ENCODE data around the gene GPR146.
A peak's percentile ranks its signal among the peaks of the same experiment; 100 is the strongest.

GPR146 gene

GRCh38 chr7:1041551-1042491 lies 2.5 kb upstream of the GPR146 start:
- no peak for DNase-seq (ENCODE audit: low read depth, low spot score)
- no peak overlapping the region for H3K27ac ChIP-seq

GRCh38 chr7:1042492-1042833 lies 1.9 kb upstream of the GPR146 start:
- DNase-seq (ENCODE audit: low read depth, low spot score), result no peak
- H3K27ac ChIP-seq, result no peak overlapping the region

- H3K27ac ChIP-seq, result peak overlapping the region; percentile 55
- DNase-seq (ENCODE audit: low read depth, low spot score), result no peak
Measured at GRCh38 chr7:1043552-1044188, 676 bp upstream of the GPR146 start.

GRCh38 chr7:1045069-1046063 lies 1.0 kb downstream of the GPR146 start:
- no peak overlapping the region for H3K27ac ChIP-seq
- DNase-seq (ENCODE audit: low read depth, low spot score), result no peak

GRCh38 chr7:1046722-1047679 lies 2.7 kb downstream of the GPR146 start:
- no peak for DNase-seq (ENCODE audit: low read depth, low spot score)
- H3K27ac ChIP-seq, result no peak overlapping the region

GRCh38 chr7:1049006-1049741 lies 4.8 kb downstream of the GPR146 start:
- H3K27ac ChIP-seq, result no peak overlapping the region
- DNase-seq (ENCODE audit: low read depth, low spot score), result no peak

- H3K27ac ChIP-seq, result no peak overlapping the region
- DNase-seq (ENCODE audit: low read depth, low spot score), result no peak
Measured at GRCh38 chr7:1049801-1050200, 5.5 kb downstream of the GPR146 start.

- H3K27ac ChIP-seq, result no peak overlapping the region
- no peak for DNase-seq (ENCODE audit: low read depth, low spot score)
Measured at GRCh38 chr7:1050254-1050906, 6.0 kb downstream of the GPR146 start.

- no peak for DNase-seq (ENCODE audit: low read depth, low spot score)
- no peak overlapping the region for H3K27ac ChIP-seq
Measured at GRCh38 chr7:1050956-1051690, 6.8 kb downstream of the GPR146 start.

- H3K27ac ChIP-seq, result no peak overlapping the region
- no peak for DNase-seq (ENCODE audit: low read depth, low spot score)
Measured at GRCh38 chr7:1052031-1052818, 7.9 kb downstream of the GPR146 start.

GRCh38 chr7:1053002-1053411 lies 8.7 kb downstream of the GPR146 start:
- no peak overlapping the region for H3K27ac ChIP-seq
- no peak for DNase-seq (ENCODE audit: low read depth, low spot score)

GRCh38 chr7:1053816-1054370 lies 9.5 kb downstream of the GPR146 start:
- no peak overlapping the region for H3K27ac ChIP-seq
- DNase-seq (ENCODE audit: low read depth, low spot score), result no peak

- no peak for DNase-seq (ENCODE audit: low read depth, low spot score)
- no peak overlapping the region for H3K27ac ChIP-seq
Measured at GRCh38 chr7:1054438-1054837, 10.1 kb downstream of the GPR146 start.

- H3K27ac ChIP-seq, result no peak overlapping the region
- DNase-seq (ENCODE audit: low read depth, low spot score), result no peak
Measured at GRCh38 chr7:1054861-1055450, 10.6 kb downstream of the GPR146 start.

- DNase-seq (ENCODE audit: low read depth, low spot score), result no peak
- H3K27ac ChIP-seq, result no peak overlapping the region
Measured at GRCh38 chr7:1055491-1055955, 11.2 kb downstream of the GPR146 start.
